Astrocyte of the spinal cord (primary cell): ENCODE measurements around the gene NOL3.

Source experiments
- DNase-seq: peaks from one replicate; pipeline ENCODE4 v3.0.0; 2011; ENCODE audit warnings: low read depth, low spot score
- H3K4me3 ChIP-seq: 2 replicates; pipeline ENCODE4 v1.5.1; 2011; ENCODE audit warnings: low read depth, mild to moderate bottlenecking, low read length, moderate library complexity
- in situ Hi-C: cut with HindIII; loops from 2 replicates; pipeline ENCODE4 v1.10.0; 2017; ENCODE audit warnings: low sequenced_read_pairs
- TF ChIP-seq, protein P1 (sequence below): IDR thresholded peaks from 2 replicates; pipeline ENCODE4 v1.5.1; 2012; ENCODE audit warnings: low read depth, mild to moderate bottlenecking, low read length, inconsistent platforms

NOL3 gene

DNA sequence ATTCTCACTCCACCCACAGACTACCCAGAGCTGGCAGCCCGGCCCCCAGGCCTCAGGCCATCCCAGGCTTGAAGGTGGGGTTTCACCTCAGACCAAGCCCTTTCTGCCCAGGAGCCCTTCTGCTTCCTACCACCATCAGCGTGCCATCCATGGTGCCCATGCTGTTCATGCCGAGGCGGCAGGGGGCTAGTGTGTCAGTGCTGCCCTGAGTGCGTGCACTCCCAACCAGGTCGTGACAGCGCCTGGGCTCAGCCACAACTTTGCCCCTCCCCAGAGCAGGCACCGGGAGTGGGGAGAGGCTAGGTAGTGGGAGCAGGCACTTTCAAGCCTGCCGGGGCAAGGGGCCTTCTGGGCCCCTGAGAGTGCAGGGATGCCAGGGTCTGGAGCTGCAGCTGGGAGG lies 28.0 kb upstream of the NOL3 start:
- DNase-seq: no peak
- no peak overlapping the region for H3K4me3 ChIP-seq
- TF ChIP-seq, protein P1, sequence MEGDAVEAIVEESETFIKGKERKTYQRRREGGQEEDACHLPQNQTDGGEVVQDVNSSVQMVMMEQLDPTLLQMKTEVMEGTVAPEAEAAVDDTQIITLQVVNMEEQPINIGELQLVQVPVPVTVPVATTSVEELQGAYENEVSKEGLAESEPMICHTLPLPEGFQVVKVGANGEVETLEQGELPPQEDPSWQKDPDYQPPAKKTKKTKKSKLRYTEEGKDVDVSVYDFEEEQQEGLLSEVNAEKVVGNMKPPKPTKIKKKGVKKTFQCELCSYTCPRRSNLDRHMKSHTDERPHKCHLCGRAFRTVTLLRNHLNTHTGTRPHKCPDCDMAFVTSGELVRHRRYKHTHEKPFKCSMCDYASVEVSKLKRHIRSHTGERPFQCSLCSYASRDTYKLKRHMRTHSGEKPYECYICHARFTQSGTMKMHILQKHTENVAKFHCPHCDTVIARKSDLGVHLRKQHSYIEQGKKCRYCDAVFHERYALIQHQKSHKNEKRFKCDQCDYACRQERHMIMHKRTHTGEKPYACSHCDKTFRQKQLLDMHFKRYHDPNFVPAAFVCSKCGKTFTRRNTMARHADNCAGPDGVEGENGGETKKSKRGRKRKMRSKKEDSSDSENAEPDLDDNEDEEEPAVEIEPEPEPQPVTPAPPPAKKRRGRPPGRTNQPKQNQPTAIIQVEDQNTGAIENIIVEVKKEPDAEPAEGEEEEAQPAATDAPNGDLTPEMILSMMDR: no peak
- in situ Hi-C loops: no loop called here

DNA sequence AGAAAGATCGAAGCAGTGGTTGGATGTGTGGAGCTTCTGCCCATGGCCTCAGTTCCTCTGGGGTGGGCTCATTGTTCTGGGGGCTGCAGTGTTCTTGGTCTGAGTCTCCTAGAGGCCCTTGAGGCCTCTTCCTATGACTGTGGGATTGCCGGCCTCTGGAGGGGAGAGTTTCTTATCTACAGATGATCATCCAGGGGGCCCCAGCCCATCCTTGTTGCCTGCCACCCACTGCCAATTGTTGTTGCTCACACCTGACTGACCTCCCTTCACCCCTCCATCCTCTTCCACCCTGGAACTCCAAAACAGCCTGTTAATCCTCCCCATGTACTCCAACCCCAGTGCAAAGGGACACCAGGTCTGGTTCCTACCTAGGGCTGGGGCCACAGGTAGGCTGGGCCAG lies 25.4 kb upstream of the NOL3 start:
- no peak overlapping the region for H3K4me3 ChIP-seq
- TF ChIP-seq, protein P1: no peak
- DNase-seq: no peak
- in situ Hi-C loops: no loop called here

DNA sequence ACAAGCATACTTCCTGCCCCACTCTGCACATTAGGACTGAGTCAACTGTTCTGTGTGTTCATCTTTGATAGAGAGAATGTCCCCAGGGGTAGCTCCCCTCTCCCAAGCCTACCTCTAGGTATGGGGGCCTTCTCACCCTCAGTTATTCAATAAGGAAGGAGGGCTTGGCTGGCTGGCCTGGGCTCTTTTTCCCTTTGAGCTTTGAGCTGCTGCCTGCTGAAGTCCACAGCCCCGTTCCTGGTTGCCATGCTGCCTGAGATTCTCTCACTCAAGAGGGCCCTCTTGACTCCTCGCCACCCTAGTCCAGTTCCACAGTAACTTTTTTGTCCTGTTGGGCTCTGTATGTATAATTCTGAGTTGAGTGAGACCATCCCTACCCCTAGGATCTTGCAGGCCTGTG lies 24.6 kb upstream of the NOL3 start:
- TF ChIP-seq, protein P1: no peak
- no peak overlapping the region for H3K4me3 ChIP-seq
- in situ Hi-C loops: no loop called here
- DNase-seq: no peak

DNA sequence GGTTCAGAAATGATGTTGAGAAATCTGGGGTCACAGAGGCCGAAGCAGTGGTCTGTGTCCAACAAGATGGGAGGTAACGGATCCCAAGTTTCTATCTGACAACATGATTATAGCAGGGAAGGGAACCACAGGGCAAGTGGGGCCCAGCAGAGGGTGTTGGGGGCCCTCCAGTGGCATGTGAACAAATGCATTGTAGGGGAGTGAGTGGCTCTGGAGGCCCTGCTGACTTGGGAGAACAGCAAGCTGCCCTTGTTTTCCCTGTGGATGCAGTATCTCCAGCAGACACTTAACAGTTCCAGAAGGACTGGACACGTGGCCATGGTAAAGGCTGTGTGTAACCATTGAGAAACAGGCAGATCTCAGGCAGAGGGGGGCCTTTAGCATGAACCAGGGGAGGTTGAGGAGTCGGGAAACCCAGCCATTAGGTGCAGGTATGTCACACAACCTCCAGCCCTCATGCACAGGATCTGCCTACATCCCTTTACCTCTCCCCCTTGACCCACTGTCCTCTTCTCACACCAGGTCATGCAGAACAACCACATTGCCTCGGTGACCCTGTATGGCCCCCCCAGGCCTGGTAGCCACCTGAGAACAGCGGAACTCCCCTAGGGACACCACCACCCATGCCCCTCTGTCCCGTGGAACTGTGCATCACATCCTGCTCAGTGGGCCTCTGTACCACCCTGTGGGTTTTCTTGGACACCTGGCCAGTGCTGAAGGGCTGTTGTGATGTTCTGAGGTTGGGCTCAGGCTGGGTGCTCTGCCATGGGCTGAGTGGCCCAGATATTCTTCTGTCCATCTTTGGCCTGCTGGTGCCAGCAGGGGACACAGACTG lies 23.6 kb upstream of the NOL3 start:
- DNase-seq: no peak
- TF ChIP-seq, protein P1: no peak
- H3K4me3 ChIP-seq: no peak overlapping the region
- in situ Hi-C loops: no loop called here

DNA sequence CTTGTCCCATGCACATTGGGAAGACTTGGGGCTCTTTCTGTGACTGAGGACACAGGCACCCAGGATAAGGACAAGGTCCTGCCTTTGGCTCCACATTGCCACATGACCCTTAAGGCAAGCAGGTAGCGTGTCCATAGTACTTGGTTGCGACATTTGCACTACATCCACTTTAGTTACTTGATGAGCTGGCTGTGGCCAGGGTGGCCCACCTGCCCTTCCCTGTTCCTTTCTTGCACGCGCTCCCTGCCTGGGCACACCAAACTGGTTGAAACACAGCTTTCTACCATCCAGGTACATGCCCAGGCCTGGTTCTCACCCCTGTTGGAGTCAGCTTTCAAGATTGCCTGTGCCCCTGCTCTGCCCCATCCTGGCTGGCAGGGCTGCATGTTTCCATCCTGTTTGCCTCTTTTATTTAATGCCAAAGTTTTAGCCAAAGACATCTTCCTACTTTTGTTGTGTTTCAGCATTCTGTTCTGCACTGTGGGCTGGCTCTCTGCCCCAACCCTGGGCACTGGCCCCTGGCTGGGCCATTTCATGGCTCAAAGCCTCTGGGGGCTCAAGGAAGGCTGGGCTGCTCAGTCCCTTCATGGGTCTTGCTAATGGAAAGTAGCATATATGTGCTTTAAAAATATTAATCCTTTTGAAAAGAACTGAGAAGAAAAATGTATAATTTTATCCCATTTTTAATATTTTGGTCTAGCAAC lies 22.7 kb upstream of the NOL3 start:
- no peak overlapping the region for H3K4me3 ChIP-seq
- in situ Hi-C loops: no loop called here
- DNase-seq: no peak
- TF ChIP-seq, protein P1: no peak

DNA sequence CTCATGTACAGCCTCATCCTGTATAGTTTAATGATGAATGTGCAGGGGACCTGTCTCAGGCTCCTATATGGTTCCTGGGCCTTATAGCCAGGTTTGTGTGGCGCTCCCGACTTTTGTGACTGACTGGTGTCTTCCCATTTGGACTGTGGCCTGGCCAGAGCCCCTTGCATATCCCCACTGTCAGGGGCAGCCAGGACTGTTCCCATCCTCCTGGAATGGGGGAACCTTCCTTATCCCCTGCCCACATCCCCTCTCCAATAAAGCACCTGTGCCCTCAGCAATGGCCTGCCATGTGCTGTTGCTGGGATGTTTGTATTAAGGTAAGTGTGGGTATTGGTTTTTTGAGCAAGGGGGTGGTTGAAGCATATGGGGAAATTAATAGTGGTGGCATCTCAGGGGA lies 22.1 kb upstream of the NOL3 start:
- TF ChIP-seq, protein P1: no peak
- in situ Hi-C loops: no loop called here
- no peak for DNase-seq
- H3K4me3 ChIP-seq: no peak overlapping the region
